ENCODE results near the gene SLC39A9. TPM values are rescaled to one million over a fixed set of nuclear protein-coding genes. Genes with fewer than 3 reads are reported as not detected.
"Not testable (repeated sequence)": the region's sequence is repeated elsewhere in the genome, so short reads cannot be mapped to it uniquely, and the experiment has no call there.

The SLC39A9 gene
- total and polyA plus RNA-seq, 2 experiments from 2014 or later = 32.9 to 90.9 TPM

DNA sequence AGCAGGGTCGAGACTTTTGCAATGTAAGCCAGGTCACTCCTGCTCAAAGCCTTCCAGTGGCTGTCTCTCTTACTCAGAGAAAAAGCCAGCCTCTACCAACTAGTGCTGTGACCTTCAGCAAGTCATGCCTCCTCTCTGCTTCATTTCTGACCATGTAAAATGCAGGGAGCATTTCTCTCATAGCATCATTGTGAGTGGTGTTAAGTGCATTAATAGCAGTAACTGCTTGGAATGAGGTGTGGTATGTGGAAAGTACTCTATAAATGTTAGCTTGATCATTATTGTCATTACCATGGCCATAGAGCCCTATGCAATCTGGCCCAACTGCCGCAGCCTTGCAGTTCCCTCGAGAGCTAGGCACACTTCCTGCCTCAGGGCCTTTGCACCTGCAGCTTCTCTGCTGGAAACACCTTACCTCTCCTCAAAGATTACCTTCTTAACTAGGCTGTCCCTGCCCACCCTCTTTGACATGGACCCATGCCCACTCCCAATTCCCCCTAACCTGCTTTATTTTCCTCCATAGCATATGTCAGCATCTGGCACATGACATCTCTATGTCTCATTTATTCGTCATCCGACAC is 96.9 kb downstream of the SLC39A9 start:
- in situ Hi-C loops (cut with MboI) = no loop called here
- no peak for TF ChIP-seq EZH2phosphoT487 (IDR thresholded peaks at IDR 0.05; ENCODE audit: insufficient read depth, low read depth)
- no peak for TF ChIP-seq EZH2 (IDR thresholded peaks at IDR 0.05; ENCODE audit: insufficient read depth, poor library complexity, severe bottlenecking)
- 66 to 72% methylated on average over 5 of the region's 5 CpGs for WGBS, 2 experiments (ENCODE audit: low coverage in 1 of 2, low lambda C conversion rate in 2 of 2, missing lambda C conversion rate in 2 of 2)

DNA sequence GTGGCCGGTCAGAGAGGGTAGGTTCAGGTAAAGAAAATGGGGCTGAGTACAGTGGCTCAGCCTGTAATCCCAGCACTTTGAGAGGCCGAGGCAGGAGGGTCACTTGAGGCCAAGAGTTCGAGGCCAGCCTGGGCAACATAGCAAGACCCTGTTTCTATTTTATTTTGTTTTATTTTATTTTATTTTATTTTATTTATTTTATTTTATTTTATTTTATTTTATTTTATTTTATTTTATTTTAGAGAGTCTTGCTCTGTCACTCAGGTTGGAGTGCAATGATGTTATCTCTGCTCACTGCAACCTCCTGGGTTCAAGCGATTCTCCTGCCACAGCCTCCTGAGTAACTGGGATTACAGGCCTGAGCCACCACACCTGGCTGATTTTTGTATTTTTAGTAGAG is 99.4 kb downstream of the SLC39A9 start:
- H3K9ac ChIP-seq; DNase-seq; H3F3A ChIP-seq (ENCODE audit: insufficient read depth); H3K36me3 ChIP-seq (ENCODE audit: low read depth); H3K9me2 ChIP-seq (ENCODE audit: insufficient read depth); in situ Hi-C loops (cut with MboI); H3K4me1 ChIP-seq (ENCODE audit: insufficient read depth); H3K79me2 ChIP-seq (ENCODE audit: insufficient read depth); H3K4me3 ChIP-seq; H3K4me2 ChIP-seq (ENCODE audit: unreplicated experiment); H3K9me3 ChIP-seq (ENCODE audit: low read depth); H3K27ac ChIP-seq; H4K20me1 ChIP-seq (ENCODE audit: insufficient read depth); H2AFZ ChIP-seq: not testable (repeated sequence)
- peaks cover 18% of the 10 kb centered on the region; the same call in 1 of the 2 replicates for H3K27me3 ChIP-seq (replicated peaks; ENCODE audit: insufficient read depth)
- 72 to 78% methylated on average over 4 of the region's 4 CpGs for WGBS, 2 experiments (ENCODE audit: low coverage in 1 of 2, low lambda C conversion rate in 2 of 2, missing lambda C conversion rate in 2 of 2)

More for the DNA sequence above, 96.9 kb downstream of the SLC39A9 start:
- Histone ChIP-seq H3K9me3 (ENCODE audit: low read depth) (no peaks in the 10 kb centered on the region), H3K4me1 (ENCODE audit: insufficient read depth) (no peaks in the 10 kb centered on the region), H3K4me3 (no peak overlapping the region), H3K27ac (no peak overlapping the region), H3K36me3 (ENCODE audit: low read depth) (no peaks in the 10 kb centered on the region), H3F3A (ENCODE audit: insufficient read depth) (no peaks in the 10 kb centered on the region), H3K9me2 (ENCODE audit: insufficient read depth) (no peaks in the 10 kb centered on the region), H3K79me2 (ENCODE audit: insufficient read depth) (no peaks in the 10 kb centered on the region), H3K4me2 (ENCODE audit: unreplicated experiment) (no peak overlapping the region), H2AFZ (no peak overlapping the region), H4K20me1 (ENCODE audit: insufficient read depth) (no peaks in the 10 kb centered on the region), H3K9ac (no peak overlapping the region), H3K27me3 (replicated peaks; ENCODE audit: insufficient read depth) (peaks cover 16% of the 10 kb centered on the region)
- DNase-seq = no peak

DNA sequence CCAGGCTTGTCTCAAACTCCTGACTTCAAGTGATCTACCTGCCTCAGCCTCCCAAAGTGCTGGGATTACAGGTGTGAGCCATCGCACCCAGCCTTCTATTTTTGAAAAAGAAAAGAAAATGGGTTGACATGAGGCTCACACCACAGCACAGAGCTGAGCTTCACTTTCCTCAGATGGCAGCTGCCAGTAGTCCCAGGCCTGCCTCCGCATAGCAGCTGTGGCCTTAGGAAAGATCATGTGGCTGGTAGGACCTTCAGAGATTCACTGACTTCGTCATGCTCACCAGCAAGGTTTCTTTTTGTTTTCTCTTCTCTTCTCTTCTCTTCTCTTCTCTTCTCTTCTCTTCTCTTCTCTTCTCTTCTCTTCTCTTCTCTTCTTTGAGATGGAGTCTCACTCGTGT is 99.8 kb downstream of the SLC39A9 start:
- H3K4me2 ChIP-seq (ENCODE audit: unreplicated experiment); H4K20me1 ChIP-seq (ENCODE audit: insufficient read depth); H3K4me3 ChIP-seq; in situ Hi-C loops (cut with MboI); H3K9me2 ChIP-seq (ENCODE audit: insufficient read depth); H2AFZ ChIP-seq; H3F3A ChIP-seq (ENCODE audit: insufficient read depth); DNase-seq; H3K36me3 ChIP-seq (ENCODE audit: low read depth); H3K4me1 ChIP-seq (ENCODE audit: insufficient read depth); H3K9ac ChIP-seq; H3K27ac ChIP-seq; H3K9me3 ChIP-seq (ENCODE audit: low read depth); H3K79me2 ChIP-seq (ENCODE audit: insufficient read depth): not testable (repeated sequence)
- peaks cover 15% of the 10 kb centered on the region; the same call in 1 of the 2 replicates for H3K27me3 ChIP-seq (replicated peaks; ENCODE audit: insufficient read depth)
- whole genome bisulfite sequencing, 2 experiments (ENCODE audit: low coverage in 1 of 2, low lambda C conversion rate in 2 of 2, missing lambda C conversion rate in 2 of 2) = 75 to 86% methylated on average over 3 to 4 of the region's 4 CpGs

DNA sequence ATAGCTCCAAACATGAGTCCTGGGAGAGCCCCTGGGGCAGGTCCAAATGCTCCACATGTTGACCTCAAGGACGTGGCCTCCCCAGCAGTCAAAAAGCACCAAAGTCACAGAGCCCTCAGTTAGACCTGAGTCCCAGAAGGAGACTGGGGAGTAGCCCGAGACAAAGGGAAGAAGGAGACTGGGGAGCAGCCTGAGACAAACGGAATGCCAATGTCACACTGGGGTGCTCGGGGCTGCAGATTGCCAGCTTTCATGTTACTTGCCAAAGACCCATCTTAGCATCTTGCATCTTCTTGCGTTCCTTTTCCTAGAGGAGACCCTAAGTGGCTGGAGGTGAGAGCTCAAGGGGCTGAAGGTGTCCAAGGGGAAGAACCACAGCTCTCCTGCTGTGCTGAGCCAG is 100.9 kb downstream of the SLC39A9 start:
- H3K79me2 ChIP-seq (ENCODE audit: insufficient read depth) = no peaks in the 10 kb centered on the region
- no peak overlapping the region for H3K9ac ChIP-seq
- H3K36me3 ChIP-seq (ENCODE audit: low read depth) = no peaks in the 10 kb centered on the region
- no peaks in the 10 kb centered on the region for H3K9me2 ChIP-seq (ENCODE audit: insufficient read depth)
- H3K27ac ChIP-seq = no peak overlapping the region
- no peaks in the 10 kb centered on the region for H3F3A ChIP-seq (ENCODE audit: insufficient read depth)
- H4K20me1 ChIP-seq (ENCODE audit: insufficient read depth) = no peaks in the 10 kb centered on the region
- H3K27me3 ChIP-seq (replicated peaks; ENCODE audit: insufficient read depth) = peaks cover 10% of the 10 kb centered on the region; the same call in 1 of the 2 replicates
- DNase-seq = no peak
- 53 to 54% methylated on average over 4 to 5 of the region's 5 CpGs for WGBS, 2 experiments (ENCODE audit: low coverage in 1 of 2, low lambda C conversion rate in 2 of 2, missing lambda C conversion rate in 2 of 2)
- no peak overlapping the region for H2AFZ ChIP-seq
- TF ChIP-seq EZH2phosphoT487 (IDR thresholded peaks at IDR 0.05; ENCODE audit: insufficient read depth, low read depth) = no peak
- no peak for TF ChIP-seq EZH2 (IDR thresholded peaks at IDR 0.05; ENCODE audit: insufficient read depth, poor library complexity, severe bottlenecking)
- in situ Hi-C loops (cut with MboI) = no loop called here
- no peaks in the 10 kb centered on the region for H3K9me3 ChIP-seq (ENCODE audit: low read depth)
- H3K4me3 ChIP-seq = no peak overlapping the region
- no peaks in the 10 kb centered on the region for H3K4me1 ChIP-seq (ENCODE audit: insufficient read depth)
- H3K4me2 ChIP-seq (ENCODE audit: unreplicated experiment) = no peak overlapping the region

DNA sequence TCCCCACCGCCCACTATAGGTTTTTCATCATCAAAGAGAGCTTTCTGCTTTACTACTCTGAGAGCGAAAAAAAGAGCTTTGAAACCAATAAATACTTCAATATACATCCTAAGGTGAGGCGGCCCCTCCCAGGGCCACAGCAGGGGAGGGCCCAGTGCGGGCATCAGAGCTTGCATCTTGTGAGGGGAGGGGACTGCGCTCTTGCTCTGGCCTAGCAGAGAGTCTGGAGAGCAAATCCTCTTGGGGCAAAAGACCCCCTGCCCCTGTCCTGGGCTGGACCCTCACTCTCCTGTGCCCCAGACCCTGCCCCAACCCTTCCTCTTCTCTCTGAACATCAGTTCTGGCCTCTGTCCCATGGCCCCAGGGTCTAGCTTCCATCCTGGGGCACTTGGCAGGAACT is 101.6 kb downstream of the SLC39A9 start:
- DNase-seq = no peak
- TF ChIP-seq EZH2 (IDR thresholded peaks at IDR 0.05; ENCODE audit: insufficient read depth, poor library complexity, severe bottlenecking) = no peak
- TF ChIP-seq EZH2phosphoT487 (IDR thresholded peaks at IDR 0.05; ENCODE audit: insufficient read depth, low read depth) = no peak
- Histone ChIP-seq H4K20me1 (ENCODE audit: insufficient read depth) (no peaks in the 10 kb centered on the region), H3K4me2 (ENCODE audit: unreplicated experiment) (no peak overlapping the region), H3K79me2 (ENCODE audit: insufficient read depth) (no peaks in the 10 kb centered on the region), H3F3A (ENCODE audit: insufficient read depth) (no peaks in the 10 kb centered on the region), H3K9me3 (ENCODE audit: low read depth) (no peaks in the 10 kb centered on the region), H3K27me3 (replicated peaks; ENCODE audit: insufficient read depth) (peaks cover 10% of the 10 kb centered on the region; the same call in 1 of the 2 replicates), H3K9ac (no peak overlapping the region), H3K4me3 (no peak overlapping the region), H3K4me1 (ENCODE audit: insufficient read depth) (no peaks in the 10 kb centered on the region), H3K27ac (no peak overlapping the region), H2AFZ (no peak overlapping the region), H3K36me3 (ENCODE audit: low read depth) (no peaks in the 10 kb centered on the region), H3K9me2 (ENCODE audit: insufficient read depth) (no peaks in the 10 kb centered on the region)
- in situ Hi-C loops (cut with MboI) = no loop called here
- WGBS, 2 experiments (ENCODE audit: low coverage in 1 of 2, low lambda C conversion rate in 2 of 2, missing lambda C conversion rate in 2 of 2) = 64% methylated on average over 5 of the region's 5 CpGs
